Kidney epithelial cell (primary cell): Measurements from ENCODE around the gene PAQR5. TPM values are rescaled to one million over a fixed set of nuclear protein-coding genes. Genes with fewer than 3 reads are reported as not detected.

ENCODE experiments used
- DNase-seq: peaks from one replicate; pipeline ENCODE4 v3.0.0-alpha.2; 2010; ENCODE audit warnings: low read depth
- H3K27me3 ChIP-seq: 2 replicates; pipeline ENCODE4 v1.6.0; 2011; ENCODE audit warnings: low read length; ENCODE audit not compliant: control insufficient read depth, insufficient read depth
- H3K36me3 ChIP-seq: 2 replicates; pipeline ENCODE4 v1.5.1; 2011; ENCODE audit warnings: low read length; ENCODE audit not compliant: control insufficient read depth, insufficient read depth
- H3K4me3 ChIP-seq: 2 replicates; pipeline ENCODE4 v1.5.1; 2011; ENCODE audit warnings: low read depth, mild to moderate bottlenecking, control low read depth, low read length
- CTCF ChIP-seq: IDR thresholded peaks from 2 replicates; pipeline ENCODE4 v1.5.1; 2011; ENCODE audit warnings: mild to moderate bottlenecking, moderate library complexity, low read length, control low read depth, inconsistent platforms; ENCODE audit not compliant: insufficient read depth, poor library complexity, severe bottlenecking
- total RNA-seq: library from RNA; depleted of rRNA; stranded (reverse); fragments of >200 nt; gene quantifications from 2 replicates; pipeline ENCODE4 v1.2.3, GENCODE V29; 2015

PAQR5 gene
- total RNA-seq, 1 donor from 2014 or later: 9.7 TPM

GRCh38 chr15:69308949-69309348 is 10.2 kb downstream of the PAQR5 start:
- no peak overlapping the region for H3K4me3 ChIP-seq
- no peaks in the 10 kb centered on the region for H3K36me3 ChIP-seq
- no peak for TF ChIP-seq CTCF
- DNase-seq: no peak
- no peaks in the 10 kb centered on the region for H3K27me3 ChIP-seq

- no peak for TF ChIP-seq CTCF
- Histone ChIP-seq H3K27me3 (no peaks in the 10 kb centered on the region), H3K36me3 (no peaks in the 10 kb centered on the region), H3K4me3 (no peak overlapping the region)
- DNase-seq: no peak
Measured at GRCh38 chr15:69311319-69311721, 12.6 kb downstream of the PAQR5 start.

- no peak for DNase-seq
- Histone ChIP-seq H3K27me3 (no peaks in the 10 kb centered on the region), H3K36me3 (no peaks in the 10 kb centered on the region), H3K4me3 (no peak overlapping the region)
- TF ChIP-seq CTCF: no peak
Measured at GRCh38 chr15:69313432-69314000, 14.8 kb downstream of the PAQR5 start.

- TF ChIP-seq CTCF: no peak
- H3K36me3 ChIP-seq: no peaks in the 10 kb centered on the region
- no peak for DNase-seq
- H3K27me3 ChIP-seq: no peaks in the 10 kb centered on the region
- H3K4me3 ChIP-seq: no peak overlapping the region
Measured at GRCh38 chr15:69314131-69314530, 15.4 kb downstream of the PAQR5 start.

- Histone ChIP-seq H3K4me3 (no peak overlapping the region), H3K27me3 (no peaks in the 10 kb centered on the region), H3K36me3 (no peaks in the 10 kb centered on the region)
- TF ChIP-seq CTCF: no peak
- DNase-seq: no peak
Measured at GRCh38 chr15:69314736-69315135, 16.0 kb downstream of the PAQR5 start.

GRCh38 chr15:69315402-69316110 is 16.8 kb downstream of the PAQR5 start:
- TF ChIP-seq CTCF: no peak
- H3K36me3 ChIP-seq: no peaks in the 10 kb centered on the region

More at GRCh38 chr15:69315402-69316110, 16.8 kb downstream of the PAQR5 start:
- H3K4me3 ChIP-seq: no peak overlapping the region
- H3K27me3 ChIP-seq: no peaks in the 10 kb centered on the region
- DNase-seq: no peak
